HG03097 (cell line): ENCODE results near the gene SELPLG.

Experiments used
- ATAC-seq: cut with Tn5 transposase; IDR thresholded peaks from one replicate; pipeline ENCODE4 v1.9.1; 2021; ENCODE audit not compliant: unreplicated experiment, low FRiP score

Gene SELPLG

GRCh38 chr12:108608616-108609015 lies 25.1 kb downstream of the SELPLG start:
- no peak for ATAC-seq

GRCh38 chr12:108607981-108608600 lies 25.6 kb downstream of the SELPLG start:
- no peak for ATAC-seq

- no peak for ATAC-seq
These were observed 27.2 kb downstream of the SELPLG start for GRCh38 chr12:108606492-108606891.

- ATAC-seq: no peak
These were observed 27.8 kb downstream of the SELPLG start for GRCh38 chr12:108605690-108606406.

GRCh38 chr12:108605000-108605689 lies 28.5 kb downstream of the SELPLG start:
- no peak for ATAC-seq

GRCh38 chr12:108604208-108604941 lies 29.3 kb downstream of the SELPLG start:
- ATAC-seq: no peak

- ATAC-seq: no peak
These were observed 30.0 kb downstream of the SELPLG start for GRCh38 chr12:108603743-108604142.

GRCh38 chr12:108602976-108603704 lies 30.6 kb downstream of the SELPLG start:
- ATAC-seq: no peak

GRCh38 chr12:108602209-108602705 lies 31.4 kb downstream of the SELPLG start:
- no peak for ATAC-seq

GRCh38 chr12:108600702-108601007 lies 33.0 kb downstream of the SELPLG start:
- no peak for ATAC-seq

GRCh38 chr12:108599948-108600701 lies 33.6 kb downstream of the SELPLG start:
- ATAC-seq: no peak

- ATAC-seq: no peak
These were observed 34.2 kb downstream of the SELPLG start for GRCh38 chr12:108599541-108599940.

GRCh38 chr12:108598553-108599250 lies 35.0 kb downstream of the SELPLG start:
- ATAC-seq: no peak

GRCh38 chr12:108597559-108598471 lies 35.9 kb downstream of the SELPLG start, which contains the start of gene TMEM119:
TMEM119 (minus strand) TSS chr12:108598084; CDS start chr12:108592383, 5,701 bp downstream.
- no peak for ATAC-seq

- ATAC-seq: no peak
These were observed 36.7 kb downstream of the SELPLG start for GRCh38 chr12:108596854-108597558.

- no peak for ATAC-seq
These were observed 37.7 kb downstream of the SELPLG start for GRCh38 chr12:108595711-108596647.
